Neuronal stem cell (in vitro differentiated cells): ENCODE data around the gene DMRT3.

Experiments used
- DNase-seq: peaks from one replicate; pipeline ENCODE4 v3.0.0-alpha.2; 2013; ENCODE audit warnings: low spot score
- H2AFZ ChIP-seq: one replicate; pipeline ENCODE4 v1.6.1; 2013; ENCODE audit warnings: mild to moderate bottlenecking, low read length, inconsistent platforms
- H2AK5ac ChIP-seq: 2 replicates; pipeline ENCODE4 v1.6.1; 2013; ENCODE audit warnings: low read depth, mild to moderate bottlenecking, inconsistent platforms, low read length, moderate library complexity, mixed read lengths
- H2BK120ac ChIP-seq: 2 replicates; pipeline ENCODE4 v1.6.1; 2013; ENCODE audit warnings: low read depth, mild to moderate bottlenecking, inconsistent platforms, low read length, moderate library complexity, mixed read lengths
- H2BK12ac ChIP-seq: one replicate; pipeline ENCODE4 v1.6.1; 2013; ENCODE audit warnings: low read length, inconsistent platforms
- H2BK15ac ChIP-seq: 2 replicates; pipeline ENCODE4 v1.6.1; 2013; ENCODE audit warnings: mild to moderate bottlenecking, low read length, inconsistent platforms, mixed read lengths
- H2BK5ac ChIP-seq: one replicate; pipeline ENCODE4 v1.6.1; 2013; ENCODE audit warnings: inconsistent platforms, mild to moderate bottlenecking, low read length, moderate library complexity
- H3K14ac ChIP-seq: one replicate; pipeline ENCODE4 v1.6.1; 2013; ENCODE audit warnings: low read length, inconsistent platforms
- H3K18ac ChIP-seq: 2 replicates; pipeline ENCODE4 v1.6.1; 2013; ENCODE audit warnings: low read length, inconsistent platforms
- H3K23ac ChIP-seq: 2 replicates; pipeline ENCODE4 v1.6.1; 2013; ENCODE audit warnings: low read depth, mild to moderate bottlenecking, mixed read lengths, low read length, inconsistent platforms; ENCODE audit not compliant: poor library complexity
- H3K27ac ChIP-seq: replicated peaks from 3 replicates; pipeline ENCODE4 v1.5.1; 2013; ENCODE audit warnings: low read length, inconsistent platforms
- H3K27me3 ChIP-seq, 3 experiments: 2 replicates each; pipeline ENCODE4 v1.6.1; 2013; ENCODE audit warnings: low read length in 3 of 3, mild to moderate bottlenecking in 2 of 3, inconsistent platforms in 1 of 3, low read depth in 1 of 3, mixed read lengths in 1 of 3, moderate library complexity in 1 of 3; ENCODE audit not compliant: control insufficient read depth in 3 of 3, insufficient read depth in 3 of 3
- H3K36me3 ChIP-seq, 2 donors: replicated peaks in 1 of 2; 2 replicates each; pipeline ENCODE4 v1.6.1; 2013; ENCODE audit warnings: low read length in 2 of 2; ENCODE audit not compliant: control insufficient read depth in 2 of 2, insufficient read depth in 2 of 2
- H3K4ac ChIP-seq: 2 replicates; pipeline ENCODE4 v1.6.1; 2013; ENCODE audit warnings: inconsistent platforms, mild to moderate bottlenecking, low read length, moderate library complexity
- H3K4me1 ChIP-seq, 2 donors: 1 replicate in 1 of 2; 2 replicates in 1 of 2; pipeline ENCODE4 v1.6.1; 2013; ENCODE audit warnings: low read length in 2 of 2, low read depth in 1 of 2; ENCODE audit not compliant: control insufficient read depth in 2 of 2, insufficient read depth in 1 of 2
- H3K4me2 ChIP-seq: one replicate; pipeline ENCODE4 v1.6.1; 2013; ENCODE audit warnings: mild to moderate bottlenecking, low read length, inconsistent platforms; ENCODE audit not compliant: insufficient read depth, poor library complexity, severe bottlenecking
- H3K4me3 ChIP-seq, 2 donors: 2 replicates each; pipeline ENCODE4 v1.5.1; 2013; ENCODE audit warnings: low read length in 2 of 2, mild to moderate bottlenecking in 2 of 2, inconsistent platforms in 1 of 2, moderate library complexity in 1 of 2
- H3K79me1 ChIP-seq: one replicate; pipeline ENCODE4 v1.6.1; 2013; ENCODE audit warnings: low read depth, mild to moderate bottlenecking, inconsistent platforms, low read length, moderate library complexity
- H3K9ac ChIP-seq: one replicate; pipeline ENCODE4 v1.6.1; 2013; ENCODE audit warnings: mild to moderate bottlenecking, low read depth, low read length, inconsistent platforms; ENCODE audit not compliant: poor library complexity
- H3K9me3 ChIP-seq, 2 donors: replicated peaks in 1 of 2; 2 replicates each; pipeline versions ENCODE3 to v1.6.1; 2013; ENCODE audit warnings: low read length in 2 of 2, mild to moderate bottlenecking in 2 of 2, inconsistent platforms in 1 of 2, low read depth in 1 of 2, mixed read lengths in 1 of 2, moderate library complexity in 1 of 2; ENCODE audit not compliant: control insufficient read depth in 2 of 2, insufficient read depth in 1 of 2
- H4K8ac ChIP-seq: one replicate; pipeline ENCODE4 v1.6.1; 2013; ENCODE audit warnings: low read depth, mild to moderate bottlenecking, inconsistent platforms, low read length, moderate library complexity
- H4K91ac ChIP-seq: one replicate; pipeline ENCODE4 v1.6.1; 2013; ENCODE audit warnings: low read length, low read depth, mild to moderate bottlenecking, inconsistent platforms; ENCODE audit not compliant: poor library complexity
- WGBS, 2 donors: extraction: QIAGEN DNeasy Blood & Tissue Kit; methylation state at CpG; one replicate each; pipeline ENCODE4 v1.1.7; 2013; ENCODE audit warnings: missing lambda C conversion rate in 2 of 2, mixed read lengths in 1 of 2; ENCODE audit not compliant: insufficient read length in 2 of 2, insufficient replicate concordance in 1 of 2; ENCODE audit errors: extremely low coverage in 2 of 2; 5-methylcytosine and 5-hydroxymethylcytosine counted together

The DMRT3 gene

DNA sequence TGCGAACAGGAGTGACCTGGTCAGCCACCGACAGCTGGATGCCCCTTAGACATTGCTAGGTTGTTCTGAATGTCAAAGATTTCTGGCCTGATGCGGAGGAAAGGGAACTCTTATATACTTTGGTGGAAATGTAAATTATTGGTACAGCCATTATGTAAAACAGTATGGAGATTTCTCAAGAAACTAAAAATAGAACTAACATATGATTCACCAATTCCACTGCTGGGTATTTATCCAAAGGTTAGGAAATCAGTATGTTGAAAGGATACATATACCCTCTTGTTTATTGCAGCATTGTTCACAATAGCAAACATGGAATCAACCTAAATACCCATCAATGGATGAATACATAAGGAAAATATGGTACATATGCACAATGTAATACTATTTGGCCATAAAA is 31.8 kb downstream of the DMRT3 start:
- no peak overlapping the region for H2BK12ac ChIP-seq
- H3K27me3 ChIP-seq: no peaks in the 10 kb centered on the region
- no peak overlapping the region for H3K9ac ChIP-seq
- H3K4ac ChIP-seq: no peak overlapping the region
- H3K4me1 ChIP-seq: no peaks in the 10 kb centered on the region
- no peak overlapping the region for H3K18ac ChIP-seq
- no peak overlapping the region for H3K23ac ChIP-seq
- WGBS, 2 donors: no CpG with 5 or more reads among the region's 3 CpGs
- DNase-seq: no peak
- no peak overlapping the region for H2BK5ac ChIP-seq
- no peak overlapping the region for H4K91ac ChIP-seq
- no peak overlapping the region for H2AK5ac ChIP-seq
- no peak overlapping the region for H2AFZ ChIP-seq
- H2BK120ac ChIP-seq: no peak overlapping the region
- H3K14ac ChIP-seq: no peak overlapping the region
- no peaks in the 10 kb centered on the region for H3K79me1 ChIP-seq
- no peak overlapping the region for H2BK15ac ChIP-seq
- H3K4me3 ChIP-seq: no peak overlapping the region
- H3K4me2 ChIP-seq: no peak overlapping the region
- no peak overlapping the region for H4K8ac ChIP-seq
- no peaks in the 10 kb centered on the region for H3K36me3 ChIP-seq
- no peak overlapping the region for H3K27ac ChIP-seq
- no peaks in the 10 kb centered on the region for H3K9me3 ChIP-seq

DNA sequence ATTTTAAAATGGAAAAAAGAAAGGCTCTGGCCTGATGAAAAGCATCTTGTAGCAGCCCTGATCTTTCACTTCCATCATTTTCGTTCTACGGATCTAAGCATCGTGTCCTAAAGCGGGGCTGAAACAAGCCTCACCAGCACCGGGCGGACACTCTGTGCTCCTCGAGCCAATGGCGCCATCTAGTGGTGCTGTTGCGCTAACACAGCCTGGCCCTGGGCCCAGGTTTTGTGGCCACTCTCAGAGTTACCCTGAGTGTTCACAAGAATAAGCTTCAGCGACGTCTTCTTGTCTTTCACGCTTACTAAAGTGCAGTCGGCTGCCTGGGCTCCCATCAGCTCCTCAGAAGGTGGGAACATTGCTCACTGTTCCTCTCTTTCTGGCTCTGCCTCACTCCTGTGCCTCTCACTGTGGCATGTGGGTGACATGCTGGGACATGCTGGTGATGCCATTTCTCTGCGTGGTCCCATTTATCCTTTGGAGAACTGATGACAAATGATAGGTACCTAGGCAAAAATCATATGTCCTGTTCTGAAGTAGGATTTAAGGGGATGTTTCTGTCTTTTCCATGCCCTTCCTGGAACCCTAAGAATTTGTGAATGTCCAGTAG is 32.7 kb downstream of the DMRT3 start:
- peak; percentile 77 for DNase-seq
- Histone ChIP-seq H2BK120ac (no peak overlapping the region), H3K4ac (no peak overlapping the region), H4K8ac (no peak overlapping the region), H3K18ac (peak overlapping the region; percentile 53), H3K23ac (no peak overlapping the region), H2AFZ (peak overlapping the region; percentile 63), H3K27me3 (no peaks in the 10 kb centered on the region), H3K27ac (no peak overlapping the region), H3K14ac (no peak overlapping the region), H2BK15ac (no peak overlapping the region), H3K9ac (no peak overlapping the region), H2BK5ac (no peak overlapping the region), H3K79me1 (no peaks in the 10 kb centered on the region), H3K4me3 (no peak overlapping the region), H3K36me3 (no peaks in the 10 kb centered on the region), H3K4me2 (no peak overlapping the region), H2BK12ac (no peak overlapping the region), H3K4me1 (no peaks in the 10 kb centered on the region), H4K91ac (peak overlapping the region; percentile 68), H3K9me3 (no peaks in the 10 kb centered on the region), H2AK5ac (no peak overlapping the region)
- WGBS, 2 donors: no CpG with 5 or more reads among the region's 14 CpGs

DNA sequence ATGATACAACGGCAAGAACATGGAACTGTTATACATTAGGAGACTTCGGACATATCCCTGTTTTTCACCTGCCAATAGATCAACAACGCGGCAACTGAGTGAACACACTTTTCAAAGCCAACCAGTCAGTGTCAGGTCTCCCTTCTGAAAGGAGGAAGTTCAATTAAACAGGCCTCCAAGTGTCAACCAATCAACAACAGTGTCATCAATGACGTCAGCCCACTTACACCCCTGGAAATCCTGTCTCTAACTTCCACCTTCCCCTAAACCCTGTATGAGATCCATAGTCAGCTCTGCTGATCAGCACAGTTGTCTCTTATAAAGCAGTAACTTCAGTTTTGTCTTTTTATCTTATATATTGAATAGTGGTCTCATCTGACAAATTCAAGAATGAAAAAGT is 36.6 kb downstream of the DMRT3 start:
- Histone ChIP-seq H3K36me3 (no peaks in the 10 kb centered on the region), H3K14ac (no peak overlapping the region), H2BK15ac (no peak overlapping the region), H3K4me3 (no peak overlapping the region), H3K9ac (no peak overlapping the region), H2BK12ac (no peak overlapping the region), H3K18ac (no peak overlapping the region), H3K4me2 (no peak overlapping the region), H3K4me1 (no peaks in the 10 kb centered on the region), H2AFZ (no peak overlapping the region), H2BK120ac (no peak overlapping the region), H3K23ac (no peak overlapping the region), H3K4ac (no peak overlapping the region), H2AK5ac (no peak overlapping the region), H4K8ac (no peak overlapping the region), H3K27ac (no peak overlapping the region), H2BK5ac (no peak overlapping the region), H3K9me3 (no peaks in the 10 kb centered on the region), H3K27me3 (no peaks in the 10 kb centered on the region), H3K79me1 (no peaks in the 10 kb centered on the region), H4K91ac (no peak overlapping the region)
- no CpG with 5 or more reads among the region's 5 CpGs for WGBS, 2 donors
- no peak for DNase-seq

DNA sequence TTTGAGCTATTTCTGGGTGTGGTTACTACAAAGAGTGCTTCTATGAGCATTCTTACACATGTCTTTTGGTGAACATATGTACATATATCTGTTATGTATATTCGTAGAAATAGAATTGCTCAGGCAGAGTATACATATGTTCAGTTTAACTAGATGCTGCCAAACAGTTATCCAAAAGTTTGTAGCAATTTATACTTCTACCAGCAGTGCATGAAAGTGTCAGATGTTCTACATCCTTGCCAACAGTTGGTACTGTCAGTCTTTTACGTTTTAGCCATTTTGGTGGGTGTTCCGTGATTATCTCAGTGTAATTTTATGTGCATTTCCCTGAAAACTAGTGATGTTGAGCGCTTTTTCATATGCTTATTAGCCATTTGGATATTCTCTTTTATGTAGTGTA is 37.8 kb downstream of the DMRT3 start:
- Histone ChIP-seq H3K4me1 (no peaks in the 10 kb centered on the region), H4K8ac (no peak overlapping the region), H3K4me2 (no peak overlapping the region), H2BK5ac (no peak overlapping the region), H2AK5ac (no peak overlapping the region), H3K36me3 (no peaks in the 10 kb centered on the region), H2BK15ac (no peak overlapping the region), H3K79me1 (no peaks in the 10 kb centered on the region), H3K4ac (no peak overlapping the region), H2BK12ac (no peak overlapping the region), H3K9me3 (no peaks in the 10 kb centered on the region), H3K23ac (no peak overlapping the region), H2AFZ (no peak overlapping the region), H3K18ac (no peak overlapping the region), H3K27me3 (no peaks in the 10 kb centered on the region), H4K91ac (no peak overlapping the region), H3K9ac (no peak overlapping the region), H3K27ac (no peak overlapping the region), H3K14ac (no peak overlapping the region), H3K4me3 (no peak overlapping the region), H2BK120ac (no peak overlapping the region)
- DNase-seq: no peak
- WGBS, 2 donors: no CpG with 5 or more reads among the region's 4 CpGs
